Upper lobe of right lung (tissue), 1 donor: ENCODE measurements around the gene BOLA3. TPM values are rescaled to one million over a fixed set of nuclear protein-coding genes. Genes with fewer than 3 reads are reported as not detected.
"Not testable (repeated sequence)": the region's sequence is repeated elsewhere in the genome, so short reads cannot be mapped to it uniquely, and the experiment has no call there.

Experiments used
- ATAC-seq: fragments of 200-7000 bp; cut with Tn5 transposase; one replicate; pipeline ENCODE4 v1.9.1; 2020; ENCODE audit warnings: mild to moderate bottlenecking, moderate library complexity
- DNase-seq: peaks from one replicate; pipeline ENCODE4 v3.0.0-alpha.2; 2020
- H3K27ac ChIP-seq: fragments of 200-600 bp; one replicate; pipeline ENCODE4 v1.8.0; 2022
- H3K27me3 ChIP-seq: fragments of 200-600 bp; one replicate; pipeline ENCODE4 v1.8.0; 2022; ENCODE audit warnings: mild to moderate bottlenecking
- H3K36me3 ChIP-seq: fragments of 200-600 bp; one replicate; pipeline ENCODE4 v1.8.0; 2022
- H3K4me1 ChIP-seq: fragments of 200-600 bp; one replicate; pipeline ENCODE4 v1.8.0; 2022
- H3K4me3 ChIP-seq: fragments of 200-600 bp; one replicate; pipeline ENCODE4 v1.8.0; 2022; ENCODE audit warnings: mild to moderate bottlenecking
- H3K9me3 ChIP-seq: fragments of 200-600 bp; one replicate; pipeline ENCODE4 v1.8.0; 2022
- CTCF ChIP-seq: fragments of 200-600 bp; IDR thresholded peaks from one replicate; pipeline ENCODE4 v1.8.0; 2022; ENCODE audit warnings: antibody characterized with exemption
- intact Hi-C: fragments of 100-400 bp; cut with DNase I; formaldehyde crosslinking; loops from one replicate; pipeline ENCODE4 v1.11.0; 2022
- total RNA-seq: library from RNA; stranded (reverse); fragmentation: NEBNext Ultra II Directional; extraction: Animal tissue kit (Norgen Biotek cat#: 25700); gene quantifications from one replicate; pipeline ENCODE4 v1.2.1, GENCODE V29; 2021
- donor health status: DM: no; HTN: yes; CAD: no; lungs with severe emphysema.

BOLA3 gene
- total RNA-seq, 1 donor from 2014 or later = 19.5 TPM

- H3K9me3 ChIP-seq = no peaks in the 10 kb centered on the region
- no peak for TF ChIP-seq CTCF
- intact Hi-C loops = no loop called here
- no peak overlapping the region for H3K27ac ChIP-seq
- ATAC-seq = no peak
- H3K4me1 ChIP-seq = peaks cover 7% of the 10 kb centered on the region
- H3K4me3 ChIP-seq = no peak overlapping the region
- H3K36me3 ChIP-seq = no peaks in the 10 kb centered on the region
- no peaks in the 10 kb centered on the region for H3K27me3 ChIP-seq
- no peak for DNase-seq
Observed at GRCh38 chr2:74188018-74188601, 40.4 kb upstream of the BOLA3 start.

- H3K36me3 ChIP-seq, ATAC-seq, H3K9me3 ChIP-seq, DNase-seq, H3K27me3 ChIP-seq, H3K4me3 ChIP-seq, intact Hi-C loops: not testable (repeated sequence)
- Histone ChIP-seq H3K4me1 (peaks cover 12% of the 10 kb centered on the region), H3K27ac (peak overlapping the region; percentile 78)
Observed at GRCh38 chr2:74186706-74187105, 39.0 kb upstream of the BOLA3 start.

- H3K27me3 ChIP-seq = no peaks in the 10 kb centered on the region
- intact Hi-C loops = no loop called here
- peak; percentile 90 for ATAC-seq
- no peaks in the 10 kb centered on the region for H3K36me3 ChIP-seq
- no peak for DNase-seq
- TF ChIP-seq CTCF = no peak
- H3K4me1 ChIP-seq = peaks cover 12% of the 10 kb centered on the region
- H3K9me3 ChIP-seq = no peaks in the 10 kb centered on the region
- H3K27ac ChIP-seq = peak overlapping the region; percentile 78
- H3K4me3 ChIP-seq = no peak overlapping the region
Observed at GRCh38 chr2:74186038-74186437, 38.3 kb upstream of the BOLA3 start.

- H3K27me3 ChIP-seq = no peaks in the 10 kb centered on the region
- TF ChIP-seq CTCF = no peak
- ATAC-seq = no peak
- H3K4me3 ChIP-seq = no peak overlapping the region
- no peak for DNase-seq
- no peak overlapping the region for H3K27ac ChIP-seq
- no peaks in the 10 kb centered on the region for H3K9me3 ChIP-seq
- peaks cover 12% of the 10 kb centered on the region for H3K4me1 ChIP-seq
- intact Hi-C loops = no loop called here
- no peaks in the 10 kb centered on the region for H3K36me3 ChIP-seq
Observed at GRCh38 chr2:74183878-74184277, 36.2 kb upstream of the BOLA3 start.

GRCh38 chr2:74181739-74182138 lies 34.0 kb upstream of the BOLA3 start:
- H3K27me3 ChIP-seq = no peaks in the 10 kb centered on the region
- DNase-seq = no peak
- H3K4me3 ChIP-seq = no peak overlapping the region
- peak; percentile 61 for ATAC-seq
- intact Hi-C loops = no loop called here
- no peaks in the 10 kb centered on the region for H3K36me3 ChIP-seq
- no peak overlapping the region for H3K27ac ChIP-seq
- no peak for TF ChIP-seq CTCF
- peaks cover 19% of the 10 kb centered on the region for H3K4me1 ChIP-seq
- H3K9me3 ChIP-seq = no peaks in the 10 kb centered on the region

GRCh38 chr2:74179063-74179865 lies 31.6 kb upstream of the BOLA3 start:
- H3K4me1 ChIP-seq = peaks cover 30% of the 10 kb centered on the region
- no peaks in the 10 kb centered on the region for H3K27me3 ChIP-seq
- DNase-seq (no peak), ATAC-seq (no peak)
- H3K36me3 ChIP-seq = no peaks in the 10 kb centered on the region
- intact Hi-C loops = no loop called here
- peak overlapping the region; percentile 79 for H3K4me3 ChIP-seq
- TF ChIP-seq CTCF = peak; percentile 44
- H3K9me3 ChIP-seq = no peaks in the 10 kb centered on the region
- H3K27ac ChIP-seq = peak overlapping the region; percentile 92
